Colonic mucosa (tissue), 4 donors: ENCODE measurements around the gene CPAMD8. TPM values are rescaled to one million over a fixed set of nuclear protein-coding genes. Genes with fewer than 3 reads are reported as not detected.
"Not testable (repeated sequence)": the region's sequence is repeated elsewhere in the genome, so short reads cannot be mapped to it uniquely, and the experiment has no call there.

Experiments
- DNase-seq: peaks from one replicate; pipeline ENCODE4 v3.0.0-alpha.2; 2020
- H3K27ac ChIP-seq: fragments of 200-600 bp; one replicate; pipeline ENCODE4 v1.8.0; 2021
- H3K27me3 ChIP-seq: fragments of 200-600 bp; one replicate; pipeline ENCODE4 v1.8.0; 2021
- H3K36me3 ChIP-seq: fragments of 200-600 bp; one replicate; pipeline ENCODE4 v1.8.0; 2021
- H3K4me1 ChIP-seq: fragments of 200-600 bp; one replicate; pipeline ENCODE4 v1.8.0; 2021; ENCODE audit warnings: mild to moderate bottlenecking
- H3K4me3 ChIP-seq: fragments of 200-600 bp; one replicate; pipeline ENCODE4 v1.8.0; 2021
- H3K9ac ChIP-seq, 2 donors: one replicate each; pipeline ENCODE4 v1.7.0; 2013; ENCODE audit warnings: control low read depth in 2 of 2, low read depth in 2 of 2, low read length in 2 of 2
- H3K9me3 ChIP-seq: fragments of 200-600 bp; one replicate; pipeline ENCODE4 v1.8.0; 2021
- intact Hi-C: fragments of 100-400 bp; cut with DNase I; formaldehyde crosslinking; loops from one replicate; pipeline ENCODE4 v1.14.1; 2022
- total RNA-seq, 2 donors: library from RNA; stranded (reverse); fragmentation: NEBNext Ultra II Directional in 1 of 2; extraction: Animal tissue kit (Norgen Biotek cat#: 25700) in 1 of 2; gene quantifications; one replicate each; pipeline ENCODE4 v1.2.1, GENCODE V29; 2021
- TF ChIP-seq, protein P1 (sequence below): fragments of 200-600 bp; IDR thresholded peaks from one replicate; pipeline ENCODE4 v1.8.0; 2022; ENCODE audit warnings: antibody characterized with exemption, mild to moderate bottlenecking
- donor health status: healthy.
- donor health status: DM: no; HTN: no; CAD: no.
- donor health status: DM: no; HTN: no; CAD: no.

CPAMD8 gene
- total RNA-seq, 2 donors from 2014 or later: 1.8 to 3.5 TPM

DNA sequence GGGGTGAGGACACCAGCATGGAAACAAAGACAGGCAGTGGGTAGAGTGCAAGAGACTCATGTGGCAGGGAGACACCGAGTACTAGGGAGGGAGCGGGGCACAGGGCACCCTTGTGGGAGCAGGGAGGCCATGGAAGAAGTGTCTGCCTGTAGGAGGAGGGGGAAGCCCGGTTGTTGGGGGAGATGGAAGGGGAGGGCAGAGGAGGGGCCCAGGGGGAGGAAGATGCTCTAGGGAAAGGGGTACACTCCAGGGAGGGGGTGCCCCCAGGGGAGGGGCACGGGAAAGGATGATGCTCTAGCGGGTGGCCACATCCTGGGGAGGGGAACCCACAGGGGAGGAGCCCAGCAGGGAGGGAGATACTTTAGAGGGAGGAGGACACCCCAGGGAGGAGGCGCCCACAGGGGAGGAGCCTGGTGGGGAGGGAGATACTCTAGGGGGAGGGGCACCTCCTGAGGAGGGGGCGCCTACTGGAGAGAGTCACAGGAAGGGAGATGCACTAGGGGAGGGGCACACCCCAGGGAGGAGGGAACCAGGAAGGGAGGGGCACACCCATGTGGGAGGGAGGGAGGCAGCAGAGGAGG, 24.9 kb downstream of the CPAMD8 start:
- no peak overlapping the region for H3K4me3 ChIP-seq

DNA sequence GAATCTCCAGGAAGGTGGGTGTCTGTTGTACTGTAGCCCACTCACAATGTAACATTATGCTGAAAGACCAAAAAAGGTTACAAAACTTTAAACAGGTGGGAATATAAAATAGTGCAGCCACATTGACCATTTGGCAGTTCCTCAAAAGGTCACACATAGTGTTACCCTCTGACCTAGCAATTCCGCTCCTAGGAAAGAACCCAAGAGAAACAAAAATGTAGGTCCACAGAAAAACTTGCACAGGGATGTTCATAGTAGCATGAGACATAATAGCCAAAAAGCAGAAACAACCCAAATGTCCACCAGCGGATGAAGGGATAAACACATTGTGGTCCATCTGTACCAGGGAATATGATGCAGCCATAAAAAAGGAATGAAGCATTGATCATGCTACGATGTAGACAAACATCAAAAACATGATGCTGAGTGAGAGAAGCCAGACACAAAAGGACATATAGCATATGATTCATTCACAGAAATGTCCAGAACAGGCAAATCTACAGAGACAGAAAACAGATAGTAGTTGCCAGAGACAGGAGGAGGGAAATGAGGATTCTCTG, 27.9 kb downstream of the CPAMD8 start:
- Histone ChIP-seq H3K27me3 (no peaks in the 10 kb centered on the region), H3K9ac (no peak overlapping the region), H3K27ac (no peak overlapping the region), H3K4me1 (no peaks in the 10 kb centered on the region), H3K4me3 (no peak overlapping the region), H3K36me3 (no peaks in the 10 kb centered on the region), H3K9me3 (no peaks in the 10 kb centered on the region)
- DNase-seq: no peak
- intact Hi-C loops: no loop called here
- TF ChIP-seq, protein P1, sequence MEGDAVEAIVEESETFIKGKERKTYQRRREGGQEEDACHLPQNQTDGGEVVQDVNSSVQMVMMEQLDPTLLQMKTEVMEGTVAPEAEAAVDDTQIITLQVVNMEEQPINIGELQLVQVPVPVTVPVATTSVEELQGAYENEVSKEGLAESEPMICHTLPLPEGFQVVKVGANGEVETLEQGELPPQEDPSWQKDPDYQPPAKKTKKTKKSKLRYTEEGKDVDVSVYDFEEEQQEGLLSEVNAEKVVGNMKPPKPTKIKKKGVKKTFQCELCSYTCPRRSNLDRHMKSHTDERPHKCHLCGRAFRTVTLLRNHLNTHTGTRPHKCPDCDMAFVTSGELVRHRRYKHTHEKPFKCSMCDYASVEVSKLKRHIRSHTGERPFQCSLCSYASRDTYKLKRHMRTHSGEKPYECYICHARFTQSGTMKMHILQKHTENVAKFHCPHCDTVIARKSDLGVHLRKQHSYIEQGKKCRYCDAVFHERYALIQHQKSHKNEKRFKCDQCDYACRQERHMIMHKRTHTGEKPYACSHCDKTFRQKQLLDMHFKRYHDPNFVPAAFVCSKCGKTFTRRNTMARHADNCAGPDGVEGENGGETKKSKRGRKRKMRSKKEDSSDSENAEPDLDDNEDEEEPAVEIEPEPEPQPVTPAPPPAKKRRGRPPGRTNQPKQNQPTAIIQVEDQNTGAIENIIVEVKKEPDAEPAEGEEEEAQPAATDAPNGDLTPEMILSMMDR: no peak

More for the DNA sequence above, 24.9 kb downstream of the CPAMD8 start:
- Histone ChIP-seq H3K9me3 (no peaks in the 10 kb centered on the region), H3K4me1 (no peaks in the 10 kb centered on the region), H3K36me3 (no peaks in the 10 kb centered on the region), H3K27ac (no peak overlapping the region), H3K27me3 (no peaks in the 10 kb centered on the region), H3K9ac (no peak overlapping the region)
- TF ChIP-seq, protein P1: no peak
- DNase-seq: no peak
- intact Hi-C loops: no loop called here

DNA sequence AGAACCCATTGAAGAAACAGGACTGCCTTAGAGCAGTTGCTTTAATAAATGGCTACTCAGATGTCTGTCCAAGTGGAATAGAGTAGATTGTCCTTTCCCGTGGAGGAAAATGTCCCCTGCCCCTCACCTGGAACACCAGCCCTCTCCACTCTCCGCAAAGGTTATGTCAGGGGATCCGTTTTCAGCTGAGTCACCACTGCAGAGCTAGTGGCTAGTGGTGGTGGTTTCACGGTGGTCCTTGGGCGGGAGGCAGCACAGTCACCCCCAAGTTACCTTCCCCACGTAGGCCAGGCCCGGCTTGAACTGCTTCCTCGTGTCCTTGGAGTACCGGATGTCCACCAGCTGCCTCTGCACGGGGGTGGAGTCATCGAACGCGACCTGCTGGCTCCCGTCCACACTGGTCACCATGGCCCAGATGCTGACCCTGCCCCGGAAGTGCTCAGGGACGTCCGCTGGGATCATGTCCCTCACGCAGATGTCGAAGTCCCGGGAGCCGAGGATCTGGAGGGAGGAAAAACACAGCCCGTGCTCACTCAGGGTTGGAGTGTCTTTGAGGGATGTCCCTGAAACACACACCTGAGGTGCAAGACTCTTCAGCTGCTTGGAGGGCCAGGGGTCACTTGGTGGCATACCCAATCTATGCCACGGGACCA, 29.6 kb downstream of the CPAMD8 start:
- H3K27me3 ChIP-seq, H3K9me3 ChIP-seq, H3K4me1 ChIP-seq, H3K27ac ChIP-seq, H3K36me3 ChIP-seq, DNase-seq, H3K4me3 ChIP-seq, intact Hi-C loops, H3K9ac ChIP-seq: not testable (repeated sequence)

DNA sequence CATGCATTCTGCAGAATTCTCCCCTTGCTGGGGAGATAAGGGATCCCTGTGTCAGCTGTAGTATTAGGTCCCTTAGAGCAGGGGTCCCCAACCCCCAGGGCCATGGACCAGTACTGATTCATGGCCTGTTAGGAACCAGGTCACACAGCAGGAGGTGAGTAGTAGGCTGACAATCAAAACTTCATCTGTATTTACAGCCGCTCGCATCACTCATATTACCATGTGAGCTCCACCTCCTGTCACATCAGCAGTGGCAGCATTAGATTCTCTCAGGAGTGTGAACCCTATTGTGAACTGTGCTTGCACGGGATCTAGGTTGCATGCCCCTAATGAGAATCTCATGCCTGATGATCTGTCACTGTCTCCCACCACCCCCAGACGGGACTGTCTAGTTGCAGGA, 37.9 kb downstream of the CPAMD8 start:
- H3K9ac ChIP-seq: no peak overlapping the region
- no peak for DNase-seq
- no peaks in the 10 kb centered on the region for H3K27me3 ChIP-seq
- no peaks in the 10 kb centered on the region for H3K36me3 ChIP-seq
- no peak overlapping the region for H3K27ac ChIP-seq
- intact Hi-C loops: no loop called here
- H3K4me3 ChIP-seq: no peak overlapping the region
- H3K4me1 ChIP-seq: no peaks in the 10 kb centered on the region
- TF ChIP-seq, protein P1: no peak
- H3K9me3 ChIP-seq: no peaks in the 10 kb centered on the region

DNA sequence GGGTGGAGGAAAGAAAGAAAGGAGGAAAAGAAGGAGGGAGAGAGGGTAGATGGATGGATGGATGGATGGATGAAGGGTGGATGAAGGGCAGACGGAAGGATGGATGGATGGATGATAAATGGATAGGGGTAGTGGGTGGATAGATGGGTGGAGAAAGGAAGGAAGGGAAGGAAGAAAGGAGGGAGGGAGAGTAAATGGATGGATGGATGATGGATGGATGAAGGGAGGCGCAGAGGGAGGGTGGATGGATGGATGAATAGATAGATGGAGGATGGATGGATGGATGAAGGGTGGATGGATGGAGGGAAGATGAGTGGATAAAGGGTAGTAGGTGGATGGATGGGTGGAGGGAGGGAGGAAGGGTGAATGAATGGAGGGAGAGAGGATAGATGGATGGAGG, 41.2 kb downstream of the CPAMD8 start:
- TF ChIP-seq, protein P1: no peak
- Histone ChIP-seq H3K36me3 (no peaks in the 10 kb centered on the region), H3K9me3 (no peaks in the 10 kb centered on the region), H3K27ac (no peak overlapping the region), H3K9ac (no peak overlapping the region), H3K4me1 (no peaks in the 10 kb centered on the region), H3K27me3 (no peaks in the 10 kb centered on the region), H3K4me3 (no peak overlapping the region)
- no peak for DNase-seq
- intact Hi-C loops: no loop called here

DNA sequence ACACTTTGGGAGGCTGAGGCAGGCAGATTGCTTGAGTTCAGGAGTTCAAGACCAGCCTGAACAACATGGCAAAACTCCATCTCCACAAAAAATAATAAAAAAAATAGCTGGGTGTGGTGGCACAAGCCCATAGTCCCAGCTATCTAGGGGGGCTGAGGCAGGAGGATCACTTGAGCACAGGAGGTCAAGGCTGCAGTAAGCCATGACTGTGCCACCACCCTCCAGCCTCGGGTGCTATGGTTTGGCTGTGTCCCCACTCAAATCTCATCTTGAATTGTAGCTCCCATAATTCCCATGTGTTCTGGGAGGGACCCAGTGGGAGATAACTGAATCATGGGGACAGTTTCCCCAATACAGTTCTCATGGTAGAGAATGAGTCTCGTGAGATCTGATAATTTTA, 44.0 kb downstream of the CPAMD8 start:
- intact Hi-C loops, H3K4me1 ChIP-seq, DNase-seq, H3K9ac ChIP-seq, H3K27ac ChIP-seq, H3K9me3 ChIP-seq, H3K4me3 ChIP-seq, H3K27me3 ChIP-seq, H3K36me3 ChIP-seq: not testable (repeated sequence)
